HG03060 (cell line): Measurements from ENCODE around the gene POLR1F.
"Not testable (repeated sequence)": the region's sequence is repeated elsewhere in the genome, so short reads cannot be mapped to it uniquely, and the experiment has no call there.

Experiments used
- ATAC-seq: cut with Tn5 transposase; IDR thresholded peaks from one replicate; pipeline ENCODE4 v1.9.1; 2021; ENCODE audit warnings: low read depth, moderate number of reproducible peaks; ENCODE audit not compliant: unreplicated experiment

Gene POLR1F

GRCh38 chr7:19708397-19709248 lies at the start of gene POLR1F:
POLR1F (minus strand) TSS chr7:19709037; CDS start chr7:19709016, 21 bp downstream.
- peak; percentile 88 for ATAC-seq

GRCh38 chr7:19754521-19755116 lies 45.8 kb upstream of the POLR1F start:
- ATAC-seq, result no peak

GRCh38 chr7:19752020-19752419 lies 43.2 kb upstream of the POLR1F start:
- no peak for ATAC-seq

GRCh38 chr7:19749658-19750057 lies 40.8 kb upstream of the POLR1F start:
- ATAC-seq, result no peak

- no peak for ATAC-seq
Measured at GRCh38 chr7:19747740-19748339, 39.0 kb upstream of the POLR1F start.

GRCh38 chr7:19744075-19744474 lies 35.2 kb upstream of the POLR1F start:
- no peak for ATAC-seq

- ATAC-seq, result no peak
Measured at GRCh38 chr7:19728716-19729115, 19.9 kb upstream of the POLR1F start.

- no peak for ATAC-seq
Measured at GRCh38 chr7:19725770-19726169, 16.9 kb upstream of the POLR1F start.

GRCh38 chr7:19715499-19715898 lies 6.7 kb upstream of the POLR1F start:
- no peak for ATAC-seq

GRCh38 chr7:19713676-19714075 lies 4.8 kb upstream of the POLR1F start:
- ATAC-seq, result no peak

- ATAC-seq, result no peak
Measured at GRCh38 chr7:19709249-19709578, 377 bp upstream of the POLR1F start.

GRCh38 chr7:19707240-19707639 lies 1.6 kb downstream of the POLR1F start:
- no peak for ATAC-seq

GRCh38 chr7:19705663-19706062 lies 3.2 kb downstream of the POLR1F start:
- no peak for ATAC-seq

GRCh38 chr7:19701471-19701870 lies 7.4 kb downstream of the POLR1F start:
- ATAC-seq, result no peak

GRCh38 chr7:19700936-19701335 lies 7.9 kb downstream of the POLR1F start:
- no peak for ATAC-seq

GRCh38 chr7:19698331-19698730 lies 10.5 kb downstream of the POLR1F start:
- ATAC-seq, result no peak

- ATAC-seq, result no peak
Measured at GRCh38 chr7:19696926-19697325, 11.9 kb downstream of the POLR1F start.

- no peak for ATAC-seq
Measured at GRCh38 chr7:19692111-19692828, 16.6 kb downstream of the POLR1F start.

GRCh38 chr7:19690736-19691135 lies 18.1 kb downstream of the POLR1F start:
- no peak for ATAC-seq

- ATAC-seq, result not testable (repeated sequence)
Measured at GRCh38 chr7:19689130-19689529, 19.7 kb downstream of the POLR1F start.

GRCh38 chr7:19681596-19681995 lies 27.2 kb downstream of the POLR1F start:
- ATAC-seq, result no peak
